Right forelimb (tissue), 1 donor: ENCODE measurements around the gene GPD1L.
"Not testable (repeated sequence)": the region's sequence is repeated elsewhere in the genome, so short reads cannot be mapped to it uniquely, and the experiment has no call there.

Experiments used
- DNase-seq: peaks from one replicate; pipeline ENCODE4 v3.0.0-alpha.2; 2018

The GPD1L gene

GRCh38 chr3:32186097-32186496 is 79.7 kb downstream of the GPD1L start:
- no peak for DNase-seq

- no peak for DNase-seq
These were observed 80.5 kb downstream of the GPD1L start for GRCh38 chr3:32186876-32187275.

- no peak for DNase-seq
These were observed 83.3 kb downstream of the GPD1L start for GRCh38 chr3:32189693-32190092.

DNA sequence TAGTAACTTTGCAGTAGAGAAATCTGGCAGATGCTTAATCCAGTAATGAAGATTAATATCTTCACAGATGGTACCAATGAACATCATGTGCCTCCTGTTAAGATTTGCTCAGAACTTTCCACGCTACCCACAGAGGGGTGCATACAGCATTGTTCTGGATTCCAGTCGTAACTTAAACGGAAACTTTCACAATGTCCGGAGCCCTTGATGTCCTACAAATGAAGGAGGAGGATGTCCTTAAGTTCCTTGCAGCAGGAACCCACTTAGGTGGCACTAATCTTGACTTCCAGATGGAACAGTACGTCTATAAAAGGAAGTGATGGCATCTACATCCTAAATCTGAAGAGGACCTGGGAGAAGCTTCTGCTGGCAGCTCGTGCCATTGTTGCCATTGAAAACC is 84.1 kb downstream of the GPD1L start:
- not testable (repeated sequence) for DNase-seq

GRCh38 chr3:32193101-32193500 is 86.7 kb downstream of the GPD1L start:
- DNase-seq: no peak

DNA sequence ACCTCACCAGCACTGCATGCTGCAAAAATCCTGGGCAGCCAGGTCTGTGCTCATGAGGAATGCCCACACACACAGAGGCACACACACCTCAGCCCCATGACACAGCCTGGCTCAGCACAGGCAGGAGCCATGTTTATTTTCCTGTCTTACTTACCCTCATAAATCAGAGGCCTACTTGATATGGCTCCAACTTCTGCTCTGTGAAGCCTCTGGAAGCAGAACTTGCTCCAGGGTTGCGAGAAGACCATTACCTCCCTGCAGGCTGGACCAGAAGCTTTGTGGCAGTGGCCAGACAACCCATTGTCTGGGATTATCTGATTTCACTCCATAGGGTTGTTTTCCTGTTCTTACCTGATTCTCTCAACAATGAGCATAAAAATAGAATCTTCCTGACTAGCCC is 88.2 kb downstream of the GPD1L start:
- DNase-seq: no peak

- DNase-seq: no peak
These were observed 89.6 kb downstream of the GPD1L start for GRCh38 chr3:32195995-32196540.

DNA sequence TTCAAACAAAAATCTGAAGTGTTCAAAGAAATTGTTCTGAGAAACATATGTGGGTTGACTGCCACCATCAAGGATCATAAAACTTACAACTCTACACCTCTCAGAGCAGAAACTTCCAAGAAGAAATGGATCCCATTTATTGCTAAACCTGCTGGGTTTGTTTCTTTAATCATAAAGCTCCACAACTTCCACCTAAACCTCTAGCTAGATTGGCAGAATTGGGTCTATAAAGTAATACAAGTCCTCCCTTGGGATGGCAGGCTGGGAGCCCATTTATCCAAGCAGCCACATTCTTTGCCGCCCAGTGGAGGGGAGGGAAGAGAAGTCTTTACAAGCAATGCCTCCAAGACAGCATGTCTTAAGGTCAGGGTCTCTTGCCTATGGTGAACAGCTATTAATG is 91.6 kb downstream of the GPD1L start:
- DNase-seq: no peak

GRCh38 chr3:32198714-32199113 is 92.3 kb downstream of the GPD1L start:
- DNase-seq: no peak

GRCh38 chr3:32200490-32200889 is 94.1 kb downstream of the GPD1L start:
- DNase-seq: no peak

- DNase-seq: no peak
These were observed 94.8 kb downstream of the GPD1L start for GRCh38 chr3:32200992-32201758.

DNA sequence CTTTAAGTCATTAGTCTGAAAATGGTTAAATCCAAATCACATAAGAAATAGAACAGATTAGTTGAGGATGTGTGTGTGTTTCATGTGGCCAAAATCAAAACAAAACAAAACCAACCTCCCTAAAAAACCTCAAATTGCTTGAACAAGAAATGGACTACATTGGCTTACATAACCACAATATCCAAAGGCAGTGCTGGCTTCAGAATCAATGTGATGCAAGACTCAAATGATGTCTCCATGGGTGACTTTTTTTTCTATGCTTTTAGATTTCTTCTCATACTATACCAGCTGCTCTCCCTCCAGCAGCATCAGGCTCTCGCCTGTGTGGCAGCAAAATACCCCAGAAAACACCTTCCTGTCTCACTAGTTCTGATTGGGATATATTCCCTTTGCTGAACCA is 96.1 kb downstream of the GPD1L start:
- DNase-seq: no peak

GRCh38 chr3:32203854-32204253 is 97.4 kb downstream of the GPD1L start:
- DNase-seq: no peak

GRCh38 chr3:32208447-32208846 is 102.0 kb downstream of the GPD1L start:
- no peak for DNase-seq

- no peak for DNase-seq
These were observed 108.8 kb downstream of the GPD1L start for GRCh38 chr3:32215185-32215584.

GRCh38 chr3:32216172-32216783 is 109.9 kb downstream of the GPD1L start:
- DNase-seq: no peak

DNA sequence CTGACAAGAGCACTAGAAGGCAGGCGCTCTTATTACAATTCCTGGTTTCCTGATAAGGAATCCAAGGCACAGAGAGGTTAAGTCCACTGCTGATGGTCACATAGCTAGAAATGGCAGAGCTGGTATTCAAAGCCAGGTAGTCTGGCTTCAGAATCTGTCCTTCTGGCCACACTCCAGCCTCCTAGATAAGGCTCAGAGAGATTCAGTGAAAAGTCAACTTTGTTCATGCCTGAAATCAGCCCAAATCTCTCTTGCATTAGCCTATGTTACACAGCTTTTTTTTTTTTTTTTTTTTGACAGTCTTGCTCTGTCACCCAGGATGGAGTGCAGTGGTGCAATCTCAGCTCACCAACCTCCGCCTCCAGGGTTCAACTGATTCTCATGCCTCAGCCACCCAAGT is 110.9 kb downstream of the GPD1L start:
- DNase-seq: no peak
